CD14-positive monocyte (primary cell): Measurements from ENCODE around the gene SGMS1. TPM values are rescaled to one million over a fixed set of nuclear protein-coding genes. Genes with fewer than 3 reads are reported as not detected.

ENCODE experiments used
- DNase-seq, 3 donors: peaks; one replicate each; pipeline ENCODE4 v3.0.0-alpha.2; 2011 to 2022
- H2AFZ ChIP-seq: 2 replicates; pipeline ENCODE4 v1.6.0; 2012; ENCODE audit warnings: mild to moderate bottlenecking, low read depth, low read length, inconsistent platforms; ENCODE audit not compliant: insufficient read depth, poor library complexity, severe bottlenecking
- H3K27ac ChIP-seq, 2 donors: 1 replicate in 1 of 2; 2 replicates in 1 of 2; pipeline ENCODE4 v1.5.1; 2012 to 2013; ENCODE audit warnings: low read length in 2 of 2, control low read depth in 1 of 2, inconsistent platforms in 1 of 2, low read depth in 1 of 2, mild to moderate bottlenecking in 1 of 2
- H3K27me3 ChIP-seq, 2 donors: one replicate each; pipeline versions ENCODE4 v1.6.0 to v1.6.1; 2011 to 2013; ENCODE audit warnings: low read length in 2 of 2; ENCODE audit not compliant: control insufficient read depth in 2 of 2, insufficient read depth in 2 of 2
- H3K36me3 ChIP-seq, 2 donors: replicated peaks in 1 of 2; 1 replicate in 1 of 2; 2 replicates in 1 of 2; pipeline versions ENCODE4 v1.5.1 to v1.6.1; 2012 to 2013; ENCODE audit warnings: low read length in 2 of 2, control low read depth in 1 of 2, inconsistent platforms in 1 of 2, mild to moderate bottlenecking in 1 of 2; ENCODE audit not compliant: insufficient read depth in 2 of 2, control insufficient read depth in 1 of 2
- H3K4me1 ChIP-seq, 2 donors: 1 replicate in 1 of 2; 2 replicates in 1 of 2; pipeline versions ENCODE4 v1.5.1 to v1.6.1; 2012 to 2013; ENCODE audit warnings: low read length in 2 of 2, control low read depth in 1 of 2, inconsistent platforms in 1 of 2, mild to moderate bottlenecking in 1 of 2, moderate library complexity in 1 of 2; ENCODE audit not compliant: insufficient read depth in 2 of 2, control insufficient read depth in 1 of 2
- H3K4me2 ChIP-seq: replicated peaks from 2 replicates; pipeline ENCODE3; 2012; ENCODE audit warnings: low read length, moderate library complexity, mild to moderate bottlenecking; ENCODE audit not compliant: poor library complexity, severe bottlenecking; ENCODE audit errors: extremely low read depth
- H3K4me3 ChIP-seq, 3 experiments: fragments of 200-600 bp in 1 of 3; sonication (generic) in 1 of 3; replicated peaks in 1 of 3; 1 replicate in 2 of 3; 2 replicates in 1 of 3; pipeline ENCODE4 v1.5.1; 2011 to 2013; ENCODE audit warnings: low read length in 3 of 3, mild to moderate bottlenecking in 3 of 3, control low read depth in 2 of 3, low read depth in 2 of 3, inconsistent platforms in 1 of 3, moderate library complexity in 1 of 3
- H3K79me2 ChIP-seq: 2 replicates; pipeline ENCODE4 v1.6.0; 2012; ENCODE audit warnings: mild to moderate bottlenecking, control low read depth, inconsistent platforms, low read length, moderate library complexity; ENCODE audit not compliant: insufficient read depth
- H3K9ac ChIP-seq: 2 replicates; pipeline ENCODE4 v1.6.0; 2017; ENCODE audit warnings: low read length, mild to moderate bottlenecking; ENCODE audit not compliant: insufficient read depth, poor library complexity, severe bottlenecking
- H3K9me3 ChIP-seq, 2 donors: replicated peaks in 1 of 2; 1 replicate in 1 of 2; 2 replicates in 1 of 2; pipeline versions ENCODE4 v1.5.1 to v1.6.1; 2012 to 2013; ENCODE audit warnings: low read length in 2 of 2, control low read depth in 1 of 2; ENCODE audit not compliant: control insufficient read depth in 1 of 2, insufficient read depth in 1 of 2
- H4K20me1 ChIP-seq: 2 replicates; pipeline ENCODE4 v1.6.0; 2012; ENCODE audit warnings: mild to moderate bottlenecking, low read length, control low read depth, moderate library complexity; ENCODE audit not compliant: insufficient read depth
- H3K27ac Mint-ChIP-seq, 7 donors: one replicate each; pipeline ENCODE4 v1.8.0; 2020; ENCODE audit warnings: mild to moderate bottlenecking in 7 of 7, mixed read lengths in 7 of 7, moderate library complexity in 6 of 7, inconsistent platforms in 2 of 7
- H3K27me3 Mint-ChIP-seq, 3 donors: one replicate each; pipeline ENCODE4 v1.8.0; 2021 to 2022; ENCODE audit warnings: low read depth in 3 of 3, mild to moderate bottlenecking in 3 of 3, mixed read lengths in 3 of 3, moderate library complexity in 3 of 3, inconsistent platforms in 1 of 3
- H3K36me3 Mint-ChIP-seq, 2 donors: one replicate each; pipeline ENCODE4 v1.8.0; 2020; ENCODE audit warnings: mixed read lengths in 2 of 2, inconsistent platforms in 1 of 2, mild to moderate bottlenecking in 1 of 2
- H3K4me1 Mint-ChIP-seq: one replicate; pipeline ENCODE4 v1.8.0; 2020; ENCODE audit warnings: mild to moderate bottlenecking, mixed read lengths
- H3K4me3 Mint-ChIP-seq, 2 donors: one replicate each; pipeline ENCODE4 v1.8.0; 2020; ENCODE audit warnings: mild to moderate bottlenecking in 2 of 2, mixed read lengths in 2 of 2, moderate library complexity in 1 of 2
- H3K9me3 Mint-ChIP-seq, 7 donors: one replicate each; pipeline ENCODE4 v1.8.0; 2020 to 2022; ENCODE audit warnings: mixed read lengths in 7 of 7, mild to moderate bottlenecking in 6 of 7, moderate library complexity in 6 of 7, inconsistent platforms in 2 of 7
- WGBS: methylation state at CpG from one replicate; pipeline ENCODE4 v1.1.5; 2013; ENCODE audit warnings: missing lambda C conversion rate; ENCODE audit not compliant: insufficient coverage; 5-methylcytosine and 5-hydroxymethylcytosine counted together
- intact Hi-C, 2 donors: fragments of 100-400 bp; cut with micrococcal nuclease; formaldehyde crosslinking; loops; one replicate each; pipeline versions ENCODE4 v1.15.0 to v1.15.1; 2023
- polyA plus RNA-seq, 3 donors: library from polyadenylated mRNA; depleted of rRNA in 1 of 3; unstranded in 2 of 3; stranded (reverse) in 1 of 3; fragments of 300-500 nt in 2 of 3; fragments of >200 nt in 1 of 3; fragmentation: Illumina TruSeq in 2 of 3; gene quantifications; 1 replicate in 2 of 3; 2 replicates in 1 of 3; pipeline ENCODE4 v1.2.3, GENCODE V29; 2012 to 2021
- TF ChIP-seq, protein P1 (sequence below): fragments of 200-600 bp; IDR thresholded peaks from one replicate; pipeline ENCODE4 v1.8.0; 2022; ENCODE audit warnings: antibody characterized with exemption, mild to moderate bottlenecking

SGMS1 gene
- polyA plus RNA-seq, 3 donors = 19.5 to 20.6 (median 20.4) TPM

DNA sequence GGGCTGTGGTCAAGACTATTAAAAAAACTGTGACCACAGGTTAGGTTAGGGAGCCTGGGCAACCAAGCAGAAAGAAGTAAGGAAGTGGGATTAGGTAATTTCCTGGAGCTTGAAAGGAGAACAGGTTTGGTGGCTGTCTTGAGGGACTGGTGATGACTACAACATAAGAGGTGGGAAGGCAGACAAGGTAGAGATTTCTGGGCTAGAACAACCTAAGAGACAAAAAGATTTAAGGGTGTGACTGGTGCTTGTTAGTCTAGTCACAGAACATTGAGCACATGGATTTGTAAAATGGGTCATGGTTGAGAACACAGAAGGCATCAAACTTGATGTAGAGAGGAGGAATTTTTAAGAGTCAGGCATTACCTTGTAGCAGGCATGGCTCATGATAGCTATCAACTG is 248.7 kb downstream of the SGMS1 start:
- H3K27ac ChIP-seq = peak overlapping the region in 1 of 2 donors; percentile 7
- H3K9me3 Mint-ChIP-seq = peaks cover 0 to 3% (median 0%) of the 10 kb centered on the region in 7 donors

GRCh38 chr10:50373821-50374501 is 249.8 kb downstream of the SGMS1 start:
- Histone ChIP-seq H3K4me3 (no peak overlapping the region), H3K4me1 (peaks cover 10 to 20% of the 10 kb centered on the region in 2 donors), H3K27ac (no peak overlapping the region), H4K20me1 (peaks cover 96% of the 10 kb centered on the region), H3K27me3 (no peaks in the 10 kb centered on the region), H3K9ac (no peak overlapping the region), H3K4me2 (no peak overlapping the region), H3K9me3 (no peaks in the 10 kb centered on the region), H2AFZ (no peak overlapping the region), H3K79me2 (peaks cover 81% of the 10 kb centered on the region), H3K36me3 (peaks cover 0 to 2% of the 10 kb centered on the region in 2 donors)
- H3K9me3 Mint-ChIP-seq = peaks cover 0 to 3% (median 0%) of the 10 kb centered on the region in 7 donors
- peaks cover 0 to 2% (median 0%) of the 10 kb centered on the region in 3 donors for H3K27me3 Mint-ChIP-seq
- H3K4me3 Mint-ChIP-seq = no peak overlapping the region
- H3K4me1 Mint-ChIP-seq = peaks cover 8% of the 10 kb centered on the region
- no peak overlapping the region for H3K27ac Mint-ChIP-seq
- TF ChIP-seq, protein P1, sequence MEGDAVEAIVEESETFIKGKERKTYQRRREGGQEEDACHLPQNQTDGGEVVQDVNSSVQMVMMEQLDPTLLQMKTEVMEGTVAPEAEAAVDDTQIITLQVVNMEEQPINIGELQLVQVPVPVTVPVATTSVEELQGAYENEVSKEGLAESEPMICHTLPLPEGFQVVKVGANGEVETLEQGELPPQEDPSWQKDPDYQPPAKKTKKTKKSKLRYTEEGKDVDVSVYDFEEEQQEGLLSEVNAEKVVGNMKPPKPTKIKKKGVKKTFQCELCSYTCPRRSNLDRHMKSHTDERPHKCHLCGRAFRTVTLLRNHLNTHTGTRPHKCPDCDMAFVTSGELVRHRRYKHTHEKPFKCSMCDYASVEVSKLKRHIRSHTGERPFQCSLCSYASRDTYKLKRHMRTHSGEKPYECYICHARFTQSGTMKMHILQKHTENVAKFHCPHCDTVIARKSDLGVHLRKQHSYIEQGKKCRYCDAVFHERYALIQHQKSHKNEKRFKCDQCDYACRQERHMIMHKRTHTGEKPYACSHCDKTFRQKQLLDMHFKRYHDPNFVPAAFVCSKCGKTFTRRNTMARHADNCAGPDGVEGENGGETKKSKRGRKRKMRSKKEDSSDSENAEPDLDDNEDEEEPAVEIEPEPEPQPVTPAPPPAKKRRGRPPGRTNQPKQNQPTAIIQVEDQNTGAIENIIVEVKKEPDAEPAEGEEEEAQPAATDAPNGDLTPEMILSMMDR = no peak
- DNase-seq = no peak
- WGBS = 100% methylated on average over 1 of the region's 1 CpG
- H3K36me3 Mint-ChIP-seq = peaks cover 15 to 17% of the 10 kb centered on the region in 2 donors
- intact Hi-C loops = loop anchor here in 1 of 2 donors (10.0 kb wide), 1 partner anchor 51 kb away; no protein-coding TSS in a partner anchor

More for the DNA sequence above, 248.7 kb downstream of the SGMS1 start:
- H3K27me3 Mint-ChIP-seq = peaks cover 0 to 2% (median 0%) of the 10 kb centered on the region in 3 donors
- H3K36me3 Mint-ChIP-seq = peaks cover 12 to 15% of the 10 kb centered on the region in 2 donors
- H3K9me3 ChIP-seq = no peaks in the 10 kb centered on the region
- H3K36me3 ChIP-seq = no peaks in the 10 kb centered on the region
- no peak overlapping the region for H3K27ac Mint-ChIP-seq
- peaks cover 13% of the 10 kb centered on the region for H3K4me1 Mint-ChIP-seq
- H2AFZ ChIP-seq = no peak overlapping the region
- no peak overlapping the region for H3K4me3 Mint-ChIP-seq
- H3K79me2 ChIP-seq = peaks cover 81% of the 10 kb centered on the region
- TF ChIP-seq, protein P1 = no peak
- no peak overlapping the region for H3K4me3 ChIP-seq
- H3K9ac ChIP-seq = peak overlapping the region; percentile 6
- DNase-seq = peak; percentile 25 to 59 (median 52)
- H3K27me3 ChIP-seq = no peaks in the 10 kb centered on the region
- H3K4me1 ChIP-seq = peaks cover 10 to 24% of the 10 kb centered on the region in 2 donors
- peaks cover 96% of the 10 kb centered on the region for H4K20me1 ChIP-seq
- intact Hi-C loops = loop anchor here in 1 of 2 donors (10.0 kb wide), 1 partner anchor 50 kb away; no protein-coding TSS in a partner anchor
- H3K4me2 ChIP-seq = no peak overlapping the region
